ENCODE measurements around the gene PDE2A.

The PDE2A gene

GRCh38 chr11:72690166-72690565 is 15.9 kb upstream of the PDE2A start:
- Histone ChIP-seq H2AFZ (no peak overlapping the region), H3K9ac (no peak overlapping the region), H3K27ac (no peak overlapping the region), H3K27me3 (ENCODE audit: control insufficient read depth, insufficient read depth, low read length) (no peaks in the 10 kb centered on the region), H3K79me2 (no peaks in the 10 kb centered on the region), H3K4me1 (no peaks in the 10 kb centered on the region), H3K4me3 (ENCODE audit: low read depth, low read length) (no peak overlapping the region), H3K36me3 (ENCODE audit: control insufficient read depth, insufficient read depth, low read length) (no peaks in the 10 kb centered on the region), H3K9me3 (ENCODE audit: control insufficient read depth, low read length) (no peaks in the 10 kb centered on the region), H3K4me2 (ENCODE audit: low read length) (no peak overlapping the region)
- TF ChIP-seq CTCF (IDR thresholded peaks at IDR 0.05) = no peak

- Histone ChIP-seq H3K36me3 (ENCODE audit: control insufficient read depth, insufficient read depth, low read length) (no peaks in the 10 kb centered on the region), H3K9me3 (ENCODE audit: control insufficient read depth, low read length) (no peaks in the 10 kb centered on the region), H3K4me2 (ENCODE audit: low read length) (no peak overlapping the region), H3K4me1 (no peaks in the 10 kb centered on the region), H3K27me3 (ENCODE audit: control insufficient read depth, insufficient read depth, low read length) (no peaks in the 10 kb centered on the region), H3K27ac (no peak overlapping the region), H3K4me3 (ENCODE audit: low read depth, low read length) (no peak overlapping the region), H3K79me2 (no peaks in the 10 kb centered on the region), H2AFZ (no peak overlapping the region), H3K9ac (no peak overlapping the region)
- no peak for TF ChIP-seq CTCF (IDR thresholded peaks at IDR 0.05)
Observed at GRCh38 chr11:72688929-72689328, 14.7 kb upstream of the PDE2A start.

GRCh38 chr11:72688486-72688885 is 14.3 kb upstream of the PDE2A start:
- H3K27me3 ChIP-seq (ENCODE audit: control insufficient read depth, insufficient read depth, low read length) = no peaks in the 10 kb centered on the region
- H3K79me2 ChIP-seq = no peaks in the 10 kb centered on the region
- H3K4me2 ChIP-seq (ENCODE audit: low read length) = no peak overlapping the region
- no peaks in the 10 kb centered on the region for H3K4me1 ChIP-seq
- H3K9ac ChIP-seq = no peak overlapping the region
- H3K36me3 ChIP-seq (ENCODE audit: control insufficient read depth, insufficient read depth, low read length) = no peaks in the 10 kb centered on the region
- no peak overlapping the region for H3K4me3 ChIP-seq (ENCODE audit: low read depth, low read length)
- H3K27ac ChIP-seq = no peak overlapping the region
- H3K9me3 ChIP-seq (ENCODE audit: control insufficient read depth, low read length) = no peaks in the 10 kb centered on the region
- no peak for TF ChIP-seq CTCF (IDR thresholded peaks at IDR 0.05)
- no peak overlapping the region for H2AFZ ChIP-seq

- H3K27me3 ChIP-seq (ENCODE audit: control insufficient read depth, insufficient read depth, low read length) = no peaks in the 10 kb centered on the region
- no peak overlapping the region for H3K9ac ChIP-seq
- H3K4me2 ChIP-seq (ENCODE audit: low read length) = no peak overlapping the region
- no peaks in the 10 kb centered on the region for H3K9me3 ChIP-seq (ENCODE audit: control insufficient read depth, low read length)
- H3K36me3 ChIP-seq (ENCODE audit: control insufficient read depth, insufficient read depth, low read length) = no peaks in the 10 kb centered on the region
- H3K79me2 ChIP-seq = no peaks in the 10 kb centered on the region
- no peak overlapping the region for H2AFZ ChIP-seq
- H3K4me1 ChIP-seq = no peaks in the 10 kb centered on the region
- no peak overlapping the region for H3K27ac ChIP-seq
- TF ChIP-seq CTCF (IDR thresholded peaks at IDR 0.05) = no peak
- no peak overlapping the region for H3K4me3 ChIP-seq (ENCODE audit: low read depth, low read length)
Observed at GRCh38 chr11:72687326-72687725, 13.1 kb upstream of the PDE2A start.

GRCh38 chr11:72686639-72687220 is 12.5 kb upstream of the PDE2A start:
- Histone ChIP-seq H3K36me3 (ENCODE audit: control insufficient read depth, insufficient read depth, low read length) (no peaks in the 10 kb centered on the region), H3K9me3 (ENCODE audit: control insufficient read depth, low read length) (no peaks in the 10 kb centered on the region), H3K4me2 (ENCODE audit: low read length) (no peak overlapping the region), H3K4me1 (no peaks in the 10 kb centered on the region), H3K9ac (no peak overlapping the region), H2AFZ (no peak overlapping the region), H3K27me3 (ENCODE audit: control insufficient read depth, insufficient read depth, low read length) (no peaks in the 10 kb centered on the region), H3K4me3 (ENCODE audit: low read depth, low read length) (no peak overlapping the region), H3K79me2 (no peaks in the 10 kb centered on the region), H3K27ac (no peak overlapping the region)
- no peak for TF ChIP-seq CTCF (IDR thresholded peaks at IDR 0.05)
